HG03520 (cell line): ENCODE data around the gene HIVEP3.

Experiments
- ATAC-seq: cut with Tn5 transposase; IDR thresholded peaks from one replicate; pipeline ENCODE4 v1.9.1; 2021; ENCODE audit warnings: mild to moderate bottlenecking, moderate library complexity; ENCODE audit not compliant: unreplicated experiment

The HIVEP3 gene

GRCh38 chr1:41547336-41547735 is 371.4 kb downstream of the HIVEP3 start:
- no peak for ATAC-seq

- ATAC-seq: no peak
These were observed 371.9 kb downstream of the HIVEP3 start for GRCh38 chr1:41546833-41547135.

GRCh38 chr1:41545996-41546832 is 372.5 kb downstream of the HIVEP3 start:
- ATAC-seq: no peak

GRCh38 chr1:41542196-41542930 is 376.4 kb downstream of the HIVEP3 start:
- ATAC-seq: no peak

GRCh38 chr1:41541592-41541952 is 377.1 kb downstream of the HIVEP3 start:
- no peak for ATAC-seq

GRCh38 chr1:41540886-41541591 is 377.7 kb downstream of the HIVEP3 start:
- no peak for ATAC-seq

GRCh38 chr1:41539999-41540398 is 378.7 kb downstream of the HIVEP3 start:
- ATAC-seq: no peak

GRCh38 chr1:41539418-41539805 is 379.3 kb downstream of the HIVEP3 start:
- no peak for ATAC-seq

GRCh38 chr1:41538741-41539417 is 379.8 kb downstream of the HIVEP3 start:
- no peak for ATAC-seq

GRCh38 chr1:41537788-41538351 is 380.9 kb downstream of the HIVEP3 start:
- ATAC-seq: no peak

- no peak for ATAC-seq
These were observed 381.5 kb downstream of the HIVEP3 start for GRCh38 chr1:41537251-41537650.

GRCh38 chr1:41536361-41536802 is 382.3 kb downstream of the HIVEP3 start:
- ATAC-seq: no peak

GRCh38 chr1:41535716-41536115 is 383.0 kb downstream of the HIVEP3 start:
- no peak for ATAC-seq

- no peak for ATAC-seq
These were observed 383.4 kb downstream of the HIVEP3 start for GRCh38 chr1:41535276-41535675.

GRCh38 chr1:41534181-41535076 is 384.3 kb downstream of the HIVEP3 start:
- no peak for ATAC-seq

- no peak for ATAC-seq
These were observed 385.0 kb downstream of the HIVEP3 start for GRCh38 chr1:41533731-41534080.

GRCh38 chr1:41533016-41533730 is 385.5 kb downstream of the HIVEP3 start:
- no peak for ATAC-seq

GRCh38 chr1:41532206-41532975 is 386.3 kb downstream of the HIVEP3 start:
- ATAC-seq: no peak

- no peak for ATAC-seq
These were observed 388.3 kb downstream of the HIVEP3 start for GRCh38 chr1:41530411-41530810.
